GM12874 (cell line): ENCODE measurements around the gene HOXA10.

Source experiments
- CTCF ChIP-seq: IDR thresholded peaks from 2 replicates; pipeline ENCODE4 v1.5.1; 2011; ENCODE audit warnings: low read depth, mild to moderate bottlenecking, control low read depth, low read length, moderate library complexity; ENCODE audit not compliant: insufficient read depth

The HOXA10 gene

DNA sequence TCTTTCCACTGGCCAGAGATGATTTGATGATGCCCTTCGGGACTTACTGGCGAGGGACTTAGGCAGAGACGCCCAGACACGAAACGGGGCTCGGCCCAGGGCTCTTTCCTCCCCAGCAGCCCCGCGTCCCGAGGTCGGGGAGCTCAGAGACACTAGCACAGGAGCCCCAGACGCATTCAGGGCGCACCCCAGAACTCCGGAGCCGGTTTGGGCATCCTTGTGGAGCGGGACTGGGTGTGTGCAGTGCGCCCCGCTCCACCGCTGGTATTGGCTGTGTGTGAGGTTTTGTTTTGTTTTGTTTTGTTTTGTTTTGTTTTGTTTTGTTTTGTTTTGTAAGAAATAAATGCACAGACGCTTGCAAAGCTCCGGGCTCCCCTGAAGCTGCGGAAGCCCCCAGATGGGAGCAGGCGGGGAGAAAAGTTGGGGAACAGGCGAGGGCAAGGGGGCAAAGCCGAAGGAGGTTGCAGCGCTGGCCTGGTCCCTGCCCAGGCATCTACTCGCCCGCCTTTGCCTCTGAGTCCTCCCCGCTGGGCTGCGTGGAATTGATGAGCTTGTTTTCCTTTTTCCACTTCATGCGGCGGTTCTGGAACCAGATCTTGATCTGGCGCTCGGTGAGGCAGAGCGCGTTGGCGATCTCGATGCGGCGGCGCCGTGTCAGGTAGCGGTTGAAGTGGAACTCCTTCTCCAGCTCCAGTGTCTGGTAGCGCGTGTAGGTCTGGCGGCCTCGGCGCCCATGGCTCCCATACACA lies 28.8 kb downstream of the HOXA10 start:
- TF ChIP-seq CTCF = no peak

GRCh38 chr7:27144781-27145164 lies 29.3 kb downstream of the HOXA10 start:
- TF ChIP-seq CTCF = no peak

DNA sequence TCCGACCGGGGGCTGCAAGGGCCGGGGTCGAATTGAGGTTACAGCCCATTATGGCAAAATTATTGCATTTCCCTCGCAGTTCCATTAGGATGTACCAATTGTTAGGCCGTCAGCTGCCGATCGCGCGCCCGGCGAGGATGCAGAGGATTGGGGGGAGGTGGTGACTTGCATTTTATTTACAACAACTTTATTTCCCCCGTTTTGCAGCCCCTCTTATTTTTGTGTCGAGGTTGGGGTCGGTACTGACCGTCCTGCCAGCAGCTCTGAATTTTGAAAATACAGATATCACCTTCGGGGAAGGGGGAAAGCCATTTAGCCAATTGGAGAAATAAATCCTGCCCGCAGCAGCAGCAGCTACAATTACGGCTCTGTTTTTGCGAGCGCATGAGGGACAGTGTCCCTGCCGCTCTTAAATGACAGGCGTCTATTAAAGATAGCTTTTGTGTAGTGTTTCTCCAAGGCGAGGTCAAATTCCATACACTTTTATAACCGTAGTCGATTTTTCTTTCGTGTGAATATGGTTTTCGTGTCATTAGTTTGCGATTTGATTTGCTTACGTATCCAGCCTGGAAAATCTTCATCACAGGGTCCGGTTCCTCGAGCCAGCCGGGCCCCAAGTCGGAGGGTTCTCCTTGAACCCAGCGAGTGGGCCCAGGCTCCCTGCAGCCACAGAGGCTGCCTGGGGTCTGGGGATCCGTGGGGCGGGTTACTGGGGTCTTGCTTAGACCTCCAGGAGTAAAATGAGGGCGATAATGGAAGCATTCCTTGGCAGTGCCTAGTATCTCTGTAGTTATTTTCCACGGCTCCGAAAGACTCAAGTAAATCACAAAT lies 30.0 kb downstream of the HOXA10 start:
- no peak for TF ChIP-seq CTCF

- peak; percentile 73 for TF ChIP-seq CTCF
Measured at GRCh38 chr7:27143023-27143949, 30.8 kb downstream of the HOXA10 start, which contains the start of gene HOXA5. TSS of gene HOXA5 (minus strand) at chr7:27143681. CDS start at chr7:27143607, 74 bp downstream.

DNA sequence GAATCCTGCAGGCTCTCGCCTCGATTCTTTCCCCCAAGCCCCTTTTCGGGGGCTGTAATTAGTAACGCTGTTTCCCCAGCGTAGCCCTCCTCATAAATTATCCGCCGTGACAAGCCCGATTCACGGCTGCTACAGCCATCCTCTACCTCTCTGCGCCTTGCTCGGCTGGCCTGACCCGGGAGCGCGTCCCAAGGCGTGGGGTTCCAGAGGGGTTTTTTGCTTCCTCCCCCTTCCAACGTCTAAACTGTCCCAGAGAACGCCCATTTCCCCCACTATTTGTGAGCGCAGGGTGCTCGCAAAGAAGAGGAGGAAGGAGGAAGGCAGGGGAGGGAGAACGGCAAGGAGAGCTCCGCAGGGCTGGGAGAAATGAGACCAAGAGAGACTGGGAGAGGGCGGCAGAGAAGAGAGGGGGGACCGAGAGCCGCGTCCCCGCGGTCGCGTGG lies 31.5 kb downstream of the HOXA10 start:
- no peak for TF ChIP-seq CTCF

GRCh38 chr7:27141923-27142579 lies 32.1 kb downstream of the HOXA10 start:
- no peak for TF ChIP-seq CTCF
